Type B pancreatic cell (in vitro differentiated cells): Measurements from ENCODE around the gene RAB27B. TPM values are rescaled to one million over a fixed set of nuclear protein-coding genes. Genes with fewer than 3 reads are reported as not detected.
A peak's percentile ranks its signal among the peaks of the same experiment; 100 is the strongest.
"Not testable (repeated sequence)": the region's sequence is repeated elsewhere in the genome, so short reads cannot be mapped to it uniquely, and the experiment has no call there.

ENCODE experiments used
- DNase-seq: peaks from one replicate; pipeline ENCODE4 v3.0.0; 2021; ENCODE audit warnings: mixed read lengths; ENCODE audit not compliant: unreplicated experiment; ENCODE audit errors: extremely low spot score
- H3K27ac Mint-ChIP-seq: 2 replicates; pipeline ENCODE4 v1.8.0; 2021; ENCODE audit warnings: mild to moderate bottlenecking, mixed read lengths
- H3K27me3 Mint-ChIP-seq: 2 replicates; pipeline ENCODE4 v1.8.0; 2021; ENCODE audit warnings: mixed read lengths
- H3K36me3 Mint-ChIP-seq: 2 replicates; pipeline ENCODE4 v1.8.0; 2021; ENCODE audit warnings: mixed read lengths
- H3K4me1 Mint-ChIP-seq: one replicate; pipeline ENCODE4 v1.8.0; 2021; ENCODE audit warnings: mixed read lengths; ENCODE audit not compliant: unreplicated experiment
- H3K4me3 Mint-ChIP-seq: 2 replicates; pipeline ENCODE4 v1.8.0; 2021; ENCODE audit warnings: mild to moderate bottlenecking, mixed read lengths
- H3K9me3 Mint-ChIP-seq: 2 replicates; pipeline ENCODE4 v1.8.0; 2021; ENCODE audit warnings: mixed read lengths
- total RNA-seq: library from RNA; stranded (reverse); gene quantifications from 2 replicates; pipeline ENCODE4 v1.2.1, GENCODE V29; 2021; ENCODE audit warnings: low replicate concordance
- TF ChIP-seq, protein P1 (sequence below): fragments of 200-600 bp; sonication (generic); conservative IDR thresholded peaks from 2 replicates; pipeline ENCODE4 v1.5.0; 2021; ENCODE audit warnings: antibody characterized with exemption, mild to moderate bottlenecking

The RAB27B gene
- total RNA-seq, 1 donor from 2014 or later: 9.4 TPM

DNA sequence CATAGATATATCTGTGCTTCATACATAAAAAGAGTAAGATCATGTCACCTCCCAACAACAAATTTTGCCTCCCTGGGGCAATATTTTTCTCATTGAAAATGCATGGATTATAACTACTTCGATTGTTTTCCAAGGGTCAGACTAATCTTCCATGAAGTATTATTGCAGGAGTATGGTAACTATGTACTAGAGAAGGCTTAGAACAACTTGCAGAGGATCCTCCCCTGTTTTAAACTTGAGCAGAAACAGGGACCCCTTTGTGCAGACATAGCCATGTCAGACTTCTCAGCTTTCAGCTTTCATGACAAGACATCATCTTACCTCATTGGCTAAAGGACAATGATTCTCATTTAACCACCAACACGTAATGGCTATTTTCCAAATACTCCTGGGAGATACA lies 13.2 kb upstream of the RAB27B start:
- TF ChIP-seq, protein P1, sequence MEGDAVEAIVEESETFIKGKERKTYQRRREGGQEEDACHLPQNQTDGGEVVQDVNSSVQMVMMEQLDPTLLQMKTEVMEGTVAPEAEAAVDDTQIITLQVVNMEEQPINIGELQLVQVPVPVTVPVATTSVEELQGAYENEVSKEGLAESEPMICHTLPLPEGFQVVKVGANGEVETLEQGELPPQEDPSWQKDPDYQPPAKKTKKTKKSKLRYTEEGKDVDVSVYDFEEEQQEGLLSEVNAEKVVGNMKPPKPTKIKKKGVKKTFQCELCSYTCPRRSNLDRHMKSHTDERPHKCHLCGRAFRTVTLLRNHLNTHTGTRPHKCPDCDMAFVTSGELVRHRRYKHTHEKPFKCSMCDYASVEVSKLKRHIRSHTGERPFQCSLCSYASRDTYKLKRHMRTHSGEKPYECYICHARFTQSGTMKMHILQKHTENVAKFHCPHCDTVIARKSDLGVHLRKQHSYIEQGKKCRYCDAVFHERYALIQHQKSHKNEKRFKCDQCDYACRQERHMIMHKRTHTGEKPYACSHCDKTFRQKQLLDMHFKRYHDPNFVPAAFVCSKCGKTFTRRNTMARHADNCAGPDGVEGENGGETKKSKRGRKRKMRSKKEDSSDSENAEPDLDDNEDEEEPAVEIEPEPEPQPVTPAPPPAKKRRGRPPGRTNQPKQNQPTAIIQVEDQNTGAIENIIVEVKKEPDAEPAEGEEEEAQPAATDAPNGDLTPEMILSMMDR: no peak
- Mint-ChIP-seq H3K9me3 (no peaks in the 10 kb centered on the region), H3K36me3 (no peaks in the 10 kb centered on the region), H3K4me1 (no peaks in the 10 kb centered on the region), H3K27me3 (peaks cover 12% of the 10 kb centered on the region), H3K4me3 (no peak overlapping the region), H3K27ac (no peak overlapping the region)
- no peak for DNase-seq

DNA sequence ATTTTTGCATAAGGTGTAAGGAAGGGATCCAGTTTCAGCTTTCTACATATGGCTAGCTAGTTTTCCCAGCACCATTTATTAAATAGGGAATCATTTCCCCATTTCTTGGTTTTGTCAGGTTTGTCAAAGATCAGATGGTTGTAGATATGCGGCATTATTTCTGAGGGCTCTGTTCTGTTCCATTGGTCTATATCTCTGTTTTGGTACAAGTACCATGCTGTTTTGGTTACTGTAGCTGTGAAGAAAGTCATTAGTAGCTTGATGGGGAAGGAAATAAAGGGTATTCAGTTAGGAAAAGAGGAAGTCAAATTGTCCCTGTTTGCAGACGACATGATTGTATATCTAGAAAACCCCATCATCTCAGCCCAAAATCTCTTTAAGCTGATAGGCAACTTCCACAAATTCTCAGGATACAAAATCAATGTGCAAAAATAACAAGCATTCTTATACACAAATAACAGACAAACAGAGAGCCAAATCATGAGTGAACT lies 7.4 kb upstream of the RAB27B start:
- DNase-seq, H3K27me3 Mint-ChIP-seq, H3K4me3 Mint-ChIP-seq, H3K36me3 Mint-ChIP-seq, H3K9me3 Mint-ChIP-seq, H3K4me1 Mint-ChIP-seq, H3K27ac Mint-ChIP-seq: not testable (repeated sequence)

DNA sequence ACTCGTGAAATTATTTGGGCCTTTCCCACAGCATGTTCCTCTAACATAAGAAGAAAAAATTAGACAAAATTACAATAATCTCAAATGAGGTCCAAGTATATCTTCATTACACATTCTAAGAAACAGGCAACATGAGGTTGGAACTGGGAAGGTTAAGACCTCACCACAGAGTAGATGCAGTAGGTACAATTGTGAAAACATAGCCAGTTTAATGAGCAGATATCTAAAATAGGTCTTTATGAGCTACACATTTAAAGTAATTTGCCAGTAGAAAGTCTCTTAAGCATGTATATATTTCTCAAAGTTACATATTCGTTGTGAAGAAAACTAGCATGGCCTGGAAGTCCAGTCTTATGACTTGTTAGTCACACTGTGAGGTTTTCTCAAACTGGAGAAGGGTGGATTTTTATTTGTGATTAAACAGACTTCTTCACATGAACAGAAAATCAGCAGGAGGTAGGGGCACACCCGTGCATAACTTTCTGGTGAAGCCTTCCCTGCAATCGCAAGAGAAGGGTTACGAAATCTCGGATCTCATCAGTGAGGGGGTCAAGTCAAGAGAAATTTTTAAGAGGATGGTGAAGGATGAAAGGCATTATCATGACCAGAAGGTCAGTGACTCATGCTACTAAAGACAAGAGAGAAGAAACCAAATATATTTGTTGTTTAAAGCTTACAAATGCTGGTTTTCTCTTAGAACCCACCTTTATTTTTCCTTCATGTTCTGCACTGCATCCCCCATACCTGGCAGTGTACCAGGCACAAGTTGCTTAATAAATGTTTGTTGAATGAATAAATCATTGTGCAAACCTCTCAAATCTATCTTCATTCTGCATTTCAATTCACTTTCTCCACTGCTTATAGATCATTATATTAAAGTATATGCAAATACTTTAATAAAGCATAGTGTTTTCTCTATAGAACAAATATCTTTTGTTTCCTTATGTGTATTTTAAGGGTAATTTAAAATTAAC lies 5.1 kb upstream of the RAB27B start:
- Mint-ChIP-seq H3K27ac (no peak overlapping the region), H3K9me3 (no peaks in the 10 kb centered on the region), H3K4me3 (no peak overlapping the region), H3K27me3 (peaks cover 3% of the 10 kb centered on the region), H3K4me1 (no peaks in the 10 kb centered on the region), H3K36me3 (no peaks in the 10 kb centered on the region)
- TF ChIP-seq, protein P1: no peak
- no peak for DNase-seq

DNA sequence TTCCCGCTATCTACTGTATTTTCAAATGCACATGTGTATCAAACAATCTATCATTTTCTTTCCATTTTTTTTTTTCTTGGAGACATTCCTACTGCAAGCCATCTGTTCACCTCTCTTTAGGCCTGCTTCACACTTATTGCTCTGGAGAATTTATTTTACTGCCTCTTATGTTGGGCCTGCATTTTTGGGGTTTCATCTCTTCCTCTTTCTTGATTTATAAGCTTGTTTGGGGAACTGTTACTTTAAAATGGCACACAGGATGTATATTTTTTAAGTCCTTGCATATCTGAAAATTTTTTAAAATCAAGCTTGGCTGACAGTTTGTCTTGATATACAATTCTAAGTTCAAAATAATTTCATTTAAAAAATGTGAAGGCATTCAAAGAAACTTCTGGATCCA lies 3.5 kb upstream of the RAB27B start:
- Mint-ChIP-seq H3K4me3 (no peak overlapping the region), H3K27me3 (no peaks in the 10 kb centered on the region), H3K4me1 (peaks cover 7% of the 10 kb centered on the region), H3K9me3 (no peaks in the 10 kb centered on the region), H3K27ac (no peak overlapping the region), H3K36me3 (no peaks in the 10 kb centered on the region)
- no peak for DNase-seq
- TF ChIP-seq, protein P1: no peak

DNA sequence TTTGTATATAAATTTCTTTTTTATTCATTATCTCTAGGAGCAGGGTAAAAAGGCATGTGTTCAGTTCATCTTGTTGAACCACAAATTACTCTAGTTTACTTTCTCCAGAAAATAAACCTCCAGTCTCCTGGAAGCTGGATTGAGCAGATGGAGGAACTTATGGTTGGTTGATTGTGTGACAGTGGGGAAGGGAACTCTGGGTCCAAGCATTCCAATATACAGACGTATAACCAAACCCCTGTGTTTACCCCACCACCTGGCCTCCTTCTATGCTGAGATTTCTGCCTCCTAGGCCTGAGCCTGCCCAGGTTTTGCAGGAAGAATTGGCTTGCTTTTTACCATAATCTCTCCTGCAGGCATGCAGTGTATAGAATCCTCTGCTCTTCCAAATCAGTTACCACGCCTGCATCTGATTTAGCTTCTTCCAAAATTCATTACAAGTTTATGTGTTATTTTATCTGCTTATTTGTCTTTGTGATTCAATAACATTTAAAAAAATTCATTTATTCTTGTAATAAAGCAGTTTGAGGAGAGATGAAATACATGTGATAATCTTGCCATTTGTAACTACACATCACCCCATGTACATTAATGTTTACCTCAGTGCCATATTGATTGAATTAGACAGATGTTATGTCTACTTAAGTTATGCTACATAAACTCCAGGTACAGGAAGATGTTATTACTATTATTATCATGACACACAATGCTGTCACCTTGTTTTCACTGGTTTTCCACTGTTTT lies 2.5 kb upstream of the RAB27B start:
- no peak overlapping the region for H3K4me3 Mint-ChIP-seq
- no peak for DNase-seq
- H3K4me1 Mint-ChIP-seq: peaks cover 7% of the 10 kb centered on the region
- H3K27ac Mint-ChIP-seq: no peak overlapping the region
- no peaks in the 10 kb centered on the region for H3K9me3 Mint-ChIP-seq
- TF ChIP-seq, protein P1: no peak
- no peaks in the 10 kb centered on the region for H3K27me3 Mint-ChIP-seq
- H3K36me3 Mint-ChIP-seq: no peaks in the 10 kb centered on the region

DNA sequence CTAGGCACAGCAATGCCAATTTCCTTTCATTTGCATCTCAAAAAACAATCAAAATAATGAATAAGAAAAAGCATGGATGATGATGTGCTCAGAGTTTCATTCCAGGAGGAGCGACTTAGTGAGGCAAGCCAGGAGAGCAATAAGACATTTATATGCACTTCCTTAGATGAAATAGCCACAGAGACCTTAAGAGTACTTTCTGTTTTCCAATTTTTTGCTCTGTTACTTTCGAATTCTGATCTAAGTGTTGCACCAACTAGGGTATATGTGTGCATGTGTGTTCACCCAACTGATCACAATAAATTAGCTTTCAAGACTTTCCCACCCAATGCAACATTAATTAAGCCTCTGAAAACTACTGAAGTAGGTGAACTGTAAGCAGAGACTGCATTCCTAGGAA lies 709 bp downstream of the RAB27B start:
- Mint-ChIP-seq H3K4me3 (peak overlapping the region; percentile 89), H3K36me3 (peaks cover 4% of the 10 kb centered on the region), H3K27ac (peak overlapping the region; percentile 83), H3K27me3 (no peaks in the 10 kb centered on the region), H3K9me3 (peaks cover 7% of the 10 kb centered on the region), H3K4me1 (peaks cover 7% of the 10 kb centered on the region)
- TF ChIP-seq, protein P1: no peak
- no peak for DNase-seq
